NCI-H1694 treated with DMSO at 0.1 percent for 48 hours (cell line): Measurements from ENCODE around the gene KIF11.
"Not testable (repeated sequence)": the region's sequence is repeated elsewhere in the genome, so short reads cannot be mapped to it uniquely, and the experiment has no call there.

Experiments used
- DNase-seq: peaks from one replicate; lab custom pipeline; 2025; lab: John Stamatoyannopoulos, UW

The KIF11 gene

GRCh38 chr10:92590623-92591549 is 2.0 kb upstream of the KIF11 start:
- DNase-seq: no peak

GRCh38 chr10:92591550-92592022 is 1.3 kb upstream of the KIF11 start:
- DNase-seq: peak; percentile 71

- no peak for DNase-seq
Measured at GRCh38 chr10:92593619-92594588, 974 bp downstream of the KIF11 start.

- DNase-seq: no peak
Measured at GRCh38 chr10:92595505-92595904, 2.6 kb downstream of the KIF11 start.

- no peak for DNase-seq
Measured at GRCh38 chr10:92598321-92598720, 5.4 kb downstream of the KIF11 start.

GRCh38 chr10:92604841-92605240 is 11.9 kb downstream of the KIF11 start:
- no peak for DNase-seq

- DNase-seq: no peak
Measured at GRCh38 chr10:92615515-92615914, 22.6 kb downstream of the KIF11 start.

GRCh38 chr10:92619368-92619767 is 26.4 kb downstream of the KIF11 start:
- no peak for DNase-seq

- DNase-seq: no peak
Measured at GRCh38 chr10:92627845-92628480, 35.0 kb downstream of the KIF11 start.

- DNase-seq: no peak
Measured at GRCh38 chr10:92629945-92630344, 37.0 kb downstream of the KIF11 start.

GRCh38 chr10:92638037-92638436 is 45.1 kb downstream of the KIF11 start:
- no peak for DNase-seq

- DNase-seq: no peak
Measured at GRCh38 chr10:92640107-92640506, 47.2 kb downstream of the KIF11 start.

- no peak for DNase-seq
Measured at GRCh38 chr10:92641492-92641891, 48.6 kb downstream of the KIF11 start.

- no peak for DNase-seq
Measured at GRCh38 chr10:92644921-92645320, 52.0 kb downstream of the KIF11 start.

GRCh38 chr10:92650864-92651263 is 57.9 kb downstream of the KIF11 start:
- not testable (repeated sequence) for DNase-seq

- DNase-seq: no peak
Measured at GRCh38 chr10:92655426-92655825, 62.5 kb downstream of the KIF11 start.

- no peak for DNase-seq
Measured at GRCh38 chr10:92656266-92656961, 63.5 kb downstream of the KIF11 start.

- DNase-seq: no peak
Measured at GRCh38 chr10:92657024-92657423, 64.1 kb downstream of the KIF11 start.

- DNase-seq: no peak
Measured at GRCh38 chr10:92662848-92663247, 69.9 kb downstream of the KIF11 start.

GRCh38 chr10:92664322-92664721 is 71.4 kb downstream of the KIF11 start:
- DNase-seq: no peak

GRCh38 chr10:92667078-92667477 is 74.1 kb downstream of the KIF11 start:
- no peak for DNase-seq
